Right ventricle myocardium superior (tissue), 1 donor: ENCODE measurements around the gene CWC25. TPM values are rescaled to one million over a fixed set of nuclear protein-coding genes. Genes with fewer than 3 reads are reported as not detected.

Source experiments
- ATAC-seq: fragments of 200-7000 bp; cut with Tn5 transposase; one replicate; pipeline ENCODE4 v1.9.1; 2020; ENCODE audit warnings: mild to moderate bottlenecking; ENCODE audit not compliant: poor library complexity
- DNase-seq: peaks from one replicate; pipeline ENCODE4 v3.0.0-alpha.2; 2020
- intact Hi-C: fragments of 100-400 bp; cut with DNase I; formaldehyde crosslinking; loops from one replicate; pipeline ENCODE4 v1.11.2; 2022
- microRNA-seq: library from miRNA; unstranded; fragments of <30 nt; microRNA quantifications from one replicate; pipeline ENCODE4 v1.2.0, GENCODE V29; 2020
- total RNA-seq: library from RNA; stranded (reverse); fragmentation: NEBNext Ultra II Directional; extraction: Animal tissue kit (Norgen Biotek cat#: 25700); gene quantifications from one replicate; pipeline ENCODE4 v1.2.1, GENCODE V29; 2021
- donor health status: DM: no; HTN: yes; CAD: no; lungs with severe emphysema.

CWC25 gene
- total RNA-seq, 1 donor from 2014 or later: 7.6 TPM

DNA sequence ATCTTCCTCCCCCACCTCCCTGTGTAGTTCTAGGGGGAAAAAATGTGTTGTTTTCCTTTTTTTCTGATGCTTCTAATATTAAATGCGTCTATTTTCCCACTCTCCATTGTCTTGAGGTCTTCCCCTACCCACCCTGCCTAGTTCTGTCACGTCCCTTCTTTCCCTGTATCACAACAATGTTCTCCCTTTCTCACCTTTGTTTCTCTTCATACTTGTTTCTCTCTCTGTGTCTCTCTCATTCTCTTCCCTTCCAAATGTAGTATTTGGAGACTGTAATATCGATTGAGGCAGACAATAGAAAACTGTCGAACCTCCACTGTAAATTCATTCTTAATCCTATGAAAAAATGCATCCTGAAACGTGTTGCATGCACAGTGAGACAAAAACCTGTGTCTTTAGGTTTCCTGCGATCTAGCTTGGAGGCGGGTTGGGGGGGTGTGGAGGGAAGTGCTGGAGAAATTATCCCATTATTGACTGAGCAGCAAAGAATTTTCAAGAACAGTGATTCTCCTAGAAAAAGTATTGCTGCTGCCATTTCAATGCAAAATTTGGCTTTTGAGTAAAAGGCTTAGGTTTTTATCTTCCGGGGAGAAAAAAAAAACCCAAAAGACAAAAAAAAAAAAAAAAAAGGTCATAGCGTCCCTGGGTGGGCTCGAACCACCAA, 73.8 kb downstream of the CWC25 start:
- intact Hi-C loops: loop anchor here (5.0 kb wide), 1 partner anchor 46 kb away; the partner anchor contains the start of gene PIP4K2B
- ATAC-seq (no peak), DNase-seq (no peak)

Small RNA genes within 50 kb of the gene (microRNA-seq; reads per million reads assigned to microRNA genes)
- 1.3 reads per million for gene MIR4727

Other genes with a start within 250 kb of the CWC25 start
- 2.3 TPM for gene SRCIN1, start 219.4 kb downstream of the CWC25 start, total RNA-seq
- gene EPOP, start 150.4 kb downstream of the CWC25 start, total RNA-seq: 0.46 TPM
- 71.9 TPM for gene MLLT6, start 120.0 kb downstream of the CWC25 start, total RNA-seq
- 82.5 TPM for gene CISD3, start 95.0 kb downstream of the CWC25 start, total RNA-seq
- gene PCGF2, start 77.0 kb downstream of the CWC25 start, total RNA-seq: 22.2 TPM
- 154 TPM for gene PSMB3, start 72.6 kb downstream of the CWC25 start, total RNA-seq
- gene PIP4K2B, start 25.8 kb downstream of the CWC25 start, total RNA-seq: 41.9 TPM
- gene RPL23, start 28.4 kb upstream of the CWC25 start, total RNA-seq: 767 TPM
- 31.7 TPM for gene LASP1, start 44.7 kb upstream of the CWC25 start, total RNA-seq
- gene FBXO47, start 142.1 kb upstream of the CWC25 start, total RNA-seq: not detected